HG03045 (cell line): ENCODE results near the gene OSBPL8.
"Not testable (repeated sequence)": the region's sequence is repeated elsewhere in the genome, so short reads cannot be mapped to it uniquely, and the experiment has no call there.

Experiments
- ATAC-seq: cut with Tn5 transposase; IDR thresholded peaks from one replicate; pipeline ENCODE4 v1.9.1; 2021; ENCODE audit warnings: mild to moderate bottlenecking, moderate library complexity; ENCODE audit not compliant: unreplicated experiment

OSBPL8 gene

GRCh38 chr12:76531056-76531455 is 28.5 kb downstream of the OSBPL8 start:
- ATAC-seq: no peak

GRCh38 chr12:76530516-76530915 is 29.1 kb downstream of the OSBPL8 start:
- ATAC-seq: no peak

- ATAC-seq: no peak
Observed at GRCh38 chr12:76529226-76529918, 30.2 kb downstream of the OSBPL8 start.

DNA sequence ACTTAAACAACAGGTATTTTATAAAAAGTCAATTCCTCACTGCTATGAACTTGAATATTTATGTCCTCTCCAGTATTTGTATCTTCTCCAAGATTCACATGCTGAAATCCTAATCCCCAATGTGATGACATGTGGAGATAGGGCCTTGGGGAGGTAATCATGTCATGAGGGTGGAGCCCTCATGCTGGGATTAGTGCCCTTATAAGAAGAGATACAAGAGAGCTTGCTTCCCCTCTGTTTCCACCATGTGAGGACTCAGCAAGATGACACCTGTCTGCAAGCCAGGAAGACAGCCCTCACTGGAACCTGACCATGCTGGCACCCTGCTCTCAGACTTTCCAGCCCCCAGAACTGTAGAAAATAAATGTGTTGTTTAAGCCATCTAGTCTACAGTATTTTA is 36.2 kb downstream of the OSBPL8 start:
- no peak for ATAC-seq

DNA sequence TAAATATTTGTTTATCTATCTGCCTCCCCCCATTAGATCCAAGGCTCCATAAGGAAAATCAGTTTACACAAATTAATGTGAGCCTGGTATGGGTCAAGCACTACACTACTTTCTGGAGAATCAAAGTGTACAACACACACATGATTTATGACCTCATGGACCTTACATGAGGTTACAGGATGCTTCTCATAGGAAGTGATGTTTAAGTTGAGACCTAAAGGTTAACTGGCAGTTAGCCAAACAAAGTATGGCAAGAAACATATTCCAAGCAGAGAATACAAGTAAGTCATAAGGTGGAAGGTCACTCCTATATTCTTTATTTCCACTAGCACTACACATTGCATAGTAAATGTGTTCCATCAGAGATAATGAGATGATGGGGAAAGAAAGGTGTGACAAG is 39.2 kb downstream of the OSBPL8 start:
- no peak for ATAC-seq

GRCh38 chr12:76519538-76519937 is 40.0 kb downstream of the OSBPL8 start:
- no peak for ATAC-seq

GRCh38 chr12:76518699-76519098 is 40.9 kb downstream of the OSBPL8 start:
- ATAC-seq: no peak

DNA sequence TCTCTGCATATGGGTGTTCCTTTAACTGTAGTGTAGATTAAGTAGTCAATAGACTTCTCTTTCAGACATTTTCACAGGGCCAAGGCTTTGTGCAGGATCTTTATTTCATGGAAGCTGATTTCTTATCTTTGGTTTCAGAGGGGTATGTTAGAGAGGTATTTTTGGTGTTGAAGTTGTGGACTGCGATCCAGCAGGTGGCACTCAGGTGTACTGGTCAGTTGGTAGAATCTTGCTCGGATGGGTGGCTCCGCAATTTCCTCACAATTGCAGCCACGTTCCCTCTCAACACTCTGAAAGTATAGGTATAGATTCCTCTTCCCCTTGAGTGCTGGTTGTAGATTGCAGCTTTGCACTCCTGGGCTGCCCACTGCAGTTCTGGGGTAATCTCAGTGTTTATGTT is 44.3 kb downstream of the OSBPL8 start:
- ATAC-seq: no peak

DNA sequence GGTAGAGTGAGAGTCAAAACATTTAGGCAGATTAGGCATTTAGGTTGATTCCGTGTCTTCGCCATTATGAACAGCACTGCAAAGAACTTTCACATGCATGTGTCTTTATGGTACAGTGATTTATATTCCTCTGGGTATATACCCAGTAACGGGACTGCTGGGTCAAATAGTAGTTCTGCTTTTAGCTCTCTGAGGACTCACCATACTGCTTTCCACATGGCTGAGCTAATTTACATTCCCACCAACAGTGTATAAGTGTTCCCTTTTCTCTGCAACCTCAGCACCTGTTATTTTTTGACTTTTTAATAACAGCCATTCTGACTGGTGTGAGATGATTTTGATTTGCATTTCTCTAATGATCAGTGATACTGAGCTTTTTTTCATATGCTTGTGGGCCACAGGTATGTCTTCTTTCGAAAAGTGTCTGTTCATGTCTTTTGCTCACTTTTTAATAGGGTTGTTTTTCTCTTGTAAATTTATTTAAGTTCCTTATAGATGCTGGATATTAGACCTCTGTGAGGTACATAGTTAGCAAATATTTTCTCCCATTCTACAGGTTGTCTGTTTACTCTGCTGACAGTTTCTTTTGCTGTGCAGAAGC is 48.4 kb downstream of the OSBPL8 start:
- not testable (repeated sequence) for ATAC-seq

DNA sequence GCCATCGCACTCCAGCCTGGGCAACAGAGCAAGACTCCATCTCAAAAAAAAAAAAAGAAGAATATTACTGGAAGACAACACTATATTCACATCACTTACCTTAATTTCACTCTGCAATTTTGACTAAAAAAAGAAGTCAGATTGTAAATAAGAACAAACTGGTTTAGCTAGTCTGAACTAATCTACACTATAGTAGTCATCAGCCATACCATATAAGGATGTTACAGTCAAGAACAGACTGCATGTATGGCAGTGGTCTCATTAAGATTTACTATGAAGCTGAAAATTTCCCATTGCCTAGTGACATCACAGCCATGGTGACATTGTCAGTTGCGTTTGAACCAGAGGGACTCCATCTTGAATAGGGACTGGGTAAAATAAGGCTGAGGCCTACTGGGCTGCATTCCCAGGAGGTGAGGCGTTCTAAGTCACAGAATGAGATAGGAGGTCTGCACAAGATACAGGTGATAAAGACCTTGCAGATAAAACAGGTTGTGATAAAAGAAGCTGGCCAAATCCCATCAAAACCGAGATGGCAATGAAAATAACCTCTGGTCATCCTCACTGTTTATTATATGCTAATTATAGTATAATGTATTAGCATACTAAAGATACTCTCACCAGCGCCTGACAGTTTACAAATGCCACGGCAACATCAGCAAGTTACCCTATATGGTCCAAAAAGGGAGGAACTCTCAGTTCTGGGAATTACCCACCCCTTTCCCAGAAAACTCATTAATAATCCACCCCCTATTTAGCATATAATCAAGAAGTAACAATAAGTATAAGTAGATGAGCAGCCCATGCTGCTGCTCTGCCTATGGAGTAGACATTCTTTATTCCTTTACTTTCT is 51.2 kb downstream of the OSBPL8 start:
- ATAC-seq: no peak

- ATAC-seq: no peak
Observed at GRCh38 chr12:76506149-76506548, 53.4 kb downstream of the OSBPL8 start.

GRCh38 chr12:76505050-76505449 is 54.5 kb downstream of the OSBPL8 start:
- no peak for ATAC-seq

DNA sequence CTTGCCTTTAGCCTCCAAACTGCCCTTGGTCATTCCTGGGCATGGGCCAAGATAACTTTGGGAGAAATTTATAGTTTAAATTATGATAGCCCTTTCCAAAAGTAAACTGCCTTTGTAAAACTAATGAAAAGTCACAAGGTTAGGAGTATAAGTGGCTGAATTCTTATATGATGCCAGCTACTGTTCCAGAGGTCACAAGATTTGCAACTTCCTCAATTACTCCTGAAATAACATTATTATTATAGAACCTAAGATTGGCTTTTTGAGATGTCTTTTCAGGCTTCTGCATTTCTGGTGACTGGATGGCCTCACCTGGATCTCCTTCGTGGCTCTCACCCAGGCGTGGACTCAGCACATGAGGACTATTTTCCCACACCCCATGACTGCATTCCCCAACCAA is 55.0 kb downstream of the OSBPL8 start:
- no peak for ATAC-seq

DNA sequence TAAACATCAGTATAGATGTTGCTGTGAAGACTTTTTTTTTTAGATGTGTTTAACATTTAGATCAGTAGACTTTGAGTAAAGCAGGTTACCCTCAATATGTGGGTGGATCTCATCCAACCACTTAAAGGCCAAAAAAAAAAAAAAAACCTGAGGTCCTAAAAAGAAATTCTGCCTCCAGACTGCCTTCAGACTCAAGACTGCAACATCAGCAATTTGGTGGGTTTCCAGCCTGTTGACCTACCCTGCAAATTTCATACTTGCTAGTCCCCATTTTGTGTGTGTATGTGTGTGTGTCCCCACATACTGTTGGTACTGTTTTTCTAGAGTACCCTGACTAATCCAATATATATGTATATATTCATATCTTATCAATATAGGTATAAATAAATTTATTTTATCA is 55.6 kb downstream of the OSBPL8 start:
- ATAC-seq: no peak

- no peak for ATAC-seq
Observed at GRCh38 chr12:76501390-76501789, 58.2 kb downstream of the OSBPL8 start.

GRCh38 chr12:76499136-76499535 is 60.4 kb downstream of the OSBPL8 start:
- not testable (repeated sequence) for ATAC-seq

DNA sequence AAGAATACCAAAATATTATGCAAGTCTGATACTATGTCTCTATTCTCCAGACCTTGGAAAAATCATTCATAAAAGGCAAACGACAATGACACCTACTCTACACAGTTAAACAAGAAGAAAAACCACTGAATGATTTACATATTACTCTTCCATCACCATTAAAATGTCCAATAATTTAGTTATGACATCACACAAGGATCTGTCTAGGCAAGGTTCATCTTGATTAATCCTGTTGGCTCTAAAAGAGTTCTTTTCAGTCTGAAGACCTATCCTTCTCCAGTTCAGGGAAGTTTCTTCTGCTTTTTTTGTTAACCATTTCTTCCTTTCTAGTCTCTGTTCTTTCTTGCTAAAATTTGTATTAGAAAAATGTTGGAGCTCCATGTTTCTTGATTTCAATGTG is 64.0 kb downstream of the OSBPL8 start:
- no peak for ATAC-seq

GRCh38 chr12:76491292-76491691 is 68.3 kb downstream of the OSBPL8 start:
- no peak for ATAC-seq

DNA sequence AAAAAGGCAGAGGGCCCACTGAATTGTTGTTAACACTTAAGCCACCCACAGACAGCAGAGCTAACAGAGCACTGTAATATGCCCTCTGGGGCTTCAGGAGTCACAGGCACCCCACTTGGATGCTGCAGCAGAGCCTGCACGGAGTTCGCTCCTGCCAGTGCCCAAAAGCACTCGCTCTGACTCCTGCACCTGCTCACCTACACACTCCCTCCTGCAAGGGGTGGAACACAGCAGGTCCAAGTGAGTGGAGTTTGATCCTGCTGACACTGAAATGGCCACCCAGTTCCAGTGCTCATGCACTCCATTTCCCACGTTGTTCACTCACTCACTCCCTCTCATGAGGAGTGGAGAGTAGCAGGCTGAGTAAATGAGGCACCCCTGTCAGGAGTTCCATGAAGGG is 68.8 kb downstream of the OSBPL8 start:
- no peak for ATAC-seq

DNA sequence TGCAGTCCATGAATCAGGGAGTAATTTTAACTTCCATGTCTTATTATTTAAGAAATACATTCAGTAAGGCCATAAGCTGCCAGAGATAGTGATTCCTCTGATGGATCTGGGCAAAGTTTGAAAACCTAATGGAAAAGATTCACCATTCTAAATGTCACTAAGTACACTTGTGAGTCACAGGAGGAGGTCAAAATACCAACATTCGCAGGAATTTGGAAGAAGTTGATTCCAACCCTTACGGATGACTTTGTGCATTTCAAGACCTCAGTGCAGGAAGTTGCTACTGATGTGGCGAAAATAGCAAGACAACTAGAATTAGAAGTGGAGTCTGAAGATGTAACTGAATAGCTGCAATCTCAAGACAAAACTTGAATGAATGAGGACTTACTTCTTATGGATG is 69.8 kb downstream of the OSBPL8 start:
- no peak for ATAC-seq

DNA sequence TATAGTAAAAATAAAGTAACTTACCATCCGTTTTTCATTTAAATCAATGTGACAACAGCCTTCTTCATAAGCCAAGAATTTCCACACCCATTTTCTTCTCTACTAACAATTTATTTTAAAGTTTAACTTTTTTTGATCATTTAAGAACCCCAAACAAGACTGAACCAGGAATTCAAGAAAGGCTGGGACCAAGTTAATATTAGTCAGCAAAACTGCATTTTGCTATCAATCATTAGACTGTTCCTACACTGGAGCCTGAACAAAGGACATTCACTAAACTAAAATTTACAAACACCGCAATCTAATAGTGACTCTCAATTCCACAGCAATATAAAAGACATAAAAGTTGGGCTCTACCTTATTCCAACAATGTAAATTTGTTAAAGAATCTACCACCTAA is 73.6 kb downstream of the OSBPL8 start:
- ATAC-seq: no peak

DNA sequence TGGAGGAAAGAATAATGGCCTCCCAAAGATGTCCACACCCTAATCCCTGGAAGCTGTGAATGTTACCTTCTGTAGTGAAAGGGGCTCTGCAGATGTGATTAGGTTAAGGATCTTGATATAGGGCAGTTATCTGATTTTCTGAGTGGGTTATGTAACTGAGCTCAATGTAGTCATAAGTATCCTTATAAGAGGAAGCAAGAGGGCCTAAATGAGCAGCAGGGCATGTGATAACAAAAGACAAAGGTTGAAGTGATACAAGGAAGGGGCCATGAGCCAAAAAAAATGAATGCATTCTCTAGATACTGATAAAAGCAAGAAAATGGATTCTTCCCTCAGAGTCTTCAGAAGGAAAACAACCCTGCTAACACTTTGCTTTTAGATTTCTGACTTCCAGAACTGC is 78.8 kb downstream of the OSBPL8 start:
- no peak for ATAC-seq
